GM21528 (cell line): ENCODE measurements around the gene SIRT3.

ENCODE experiments used
- ATAC-seq: cut with Tn5 transposase; IDR thresholded peaks from one replicate; pipeline ENCODE4 v1.9.1; 2021; ENCODE audit warnings: mild to moderate bottlenecking, moderate library complexity; ENCODE audit not compliant: unreplicated experiment, low FRiP score

SIRT3 gene

GRCh38 chr11:271319-271715 lies 35.2 kb upstream of the SIRT3 start:
- ATAC-seq: no peak

- no peak for ATAC-seq
These were observed 34.5 kb upstream of the SIRT3 start for GRCh38 chr11:270451-271318.

- ATAC-seq: peak; percentile 72
These were observed 33.2 kb upstream of the SIRT3 start for GRCh38 chr11:269146-269890.

- peak; percentile 48 for ATAC-seq
These were observed 32.6 kb upstream of the SIRT3 start for GRCh38 chr11:268716-269145.

- ATAC-seq: peak; percentile 11
These were observed 31.4 kb upstream of the SIRT3 start for GRCh38 chr11:267491-267994.

- no peak for ATAC-seq
These were observed 30.7 kb upstream of the SIRT3 start for GRCh38 chr11:266676-267439.

- no peak for ATAC-seq
These were observed 25.5 kb upstream of the SIRT3 start for GRCh38 chr11:261624-262023.

GRCh38 chr11:259413-259812 lies 23.3 kb upstream of the SIRT3 start:
- ATAC-seq: no peak

GRCh38 chr11:257766-258493 lies 21.8 kb upstream of the SIRT3 start:
- no peak for ATAC-seq

GRCh38 chr11:256952-257737 lies 21.0 kb upstream of the SIRT3 start:
- ATAC-seq: no peak

GRCh38 chr11:255816-256215 lies 19.7 kb upstream of the SIRT3 start:
- ATAC-seq: no peak

- no peak for ATAC-seq
These were observed 19.0 kb upstream of the SIRT3 start for GRCh38 chr11:255176-255575.

- no peak for ATAC-seq
These were observed 17.7 kb upstream of the SIRT3 start for GRCh38 chr11:253886-254270.

- no peak for ATAC-seq
These were observed 17.2 kb upstream of the SIRT3 start for GRCh38 chr11:253160-253885.

- ATAC-seq: no peak
These were observed 16.5 kb upstream of the SIRT3 start for GRCh38 chr11:252666-253065.

- ATAC-seq: no peak
These were observed 15.4 kb upstream of the SIRT3 start for GRCh38 chr11:251550-251949.

- ATAC-seq: no peak
These were observed 14.7 kb upstream of the SIRT3 start for GRCh38 chr11:250740-251299.

- no peak for ATAC-seq
These were observed 14.1 kb upstream of the SIRT3 start for GRCh38 chr11:250274-250673.
